ENCODE data around the gene CASP8AP2. TPM values are rescaled to one million over a fixed set of nuclear protein-coding genes. Genes with fewer than 3 reads are reported as not detected.

The CASP8AP2 gene
- total RNA-seq, 4 donors from 2014 or later = 14.1 to 22.0 (median 17.9) TPM

GRCh38 chr6:89793586-89793985, 36.1 kb upstream of the CASP8AP2 start:
- H3K27me3 ChIP-seq = no peaks in the 10 kb centered on the region
- H3K4me1 ChIP-seq = peaks cover 0 to 5% (median 0%) of the 10 kb centered on the region in 4 donors
- intact Hi-C loops (cut with DNase I) = no loop called here
- TF ChIP-seq CTCF (IDR thresholded peaks at IDR 0.05) = no peak
- no peak for TF ChIP-seq POLR2A (IDR thresholded peaks at IDR 0.05; ENCODE audit: low read depth)
- TF ChIP-seq POLR2AphosphoS5 (IDR thresholded peaks at IDR 0.05) = no peak
- TF ChIP-seq EP300 (IDR thresholded peaks at IDR 0.05) = no peak
- no peak overlapping the region for H3K4me3 ChIP-seq
- no peaks in the 10 kb centered on the region for H3K9me3 ChIP-seq
- WGBS = 97% methylated on average over 3 of the region's 3 CpGs
- H3K36me3 ChIP-seq = peaks cover 32 to 67% (median 54%) of the 10 kb centered on the region in 4 donors
- DNase-seq (ENCODE audit: extremely low spot score) = no peak
- no peak overlapping the region for H3K27ac ChIP-seq (replicated peaks in 1 of 4)

- H3K4me1 ChIP-seq = peaks cover 0 to 5% (median 0%) of the 10 kb centered on the region in 4 donors
- no peak overlapping the region for H3K4me3 ChIP-seq
- H3K9me3 ChIP-seq = no peaks in the 10 kb centered on the region
- peaks cover 28 to 67% (median 54%) of the 10 kb centered on the region in 4 donors for H3K36me3 ChIP-seq
- 91% methylated on average over 6 of the region's 6 CpGs for WGBS
- no peaks in the 10 kb centered on the region for H3K27me3 ChIP-seq
- no peak for DNase-seq (ENCODE audit: extremely low spot score)
- TF ChIP-seq CTCF (IDR thresholded peaks at IDR 0.05) (no peak), POLR2A (IDR thresholded peaks at IDR 0.05; ENCODE audit: low read depth) (no peak), EP300 (IDR thresholded peaks at IDR 0.05) (no peak), POLR2AphosphoS5 (IDR thresholded peaks at IDR 0.05) (no peak)
- intact Hi-C loops (cut with DNase I) = no loop called here
- H3K27ac ChIP-seq (replicated peaks in 1 of 4) = no peak overlapping the region
These were observed 35.4 kb upstream of the CASP8AP2 start for GRCh38 chr6:89794324-89794723.

DNA sequence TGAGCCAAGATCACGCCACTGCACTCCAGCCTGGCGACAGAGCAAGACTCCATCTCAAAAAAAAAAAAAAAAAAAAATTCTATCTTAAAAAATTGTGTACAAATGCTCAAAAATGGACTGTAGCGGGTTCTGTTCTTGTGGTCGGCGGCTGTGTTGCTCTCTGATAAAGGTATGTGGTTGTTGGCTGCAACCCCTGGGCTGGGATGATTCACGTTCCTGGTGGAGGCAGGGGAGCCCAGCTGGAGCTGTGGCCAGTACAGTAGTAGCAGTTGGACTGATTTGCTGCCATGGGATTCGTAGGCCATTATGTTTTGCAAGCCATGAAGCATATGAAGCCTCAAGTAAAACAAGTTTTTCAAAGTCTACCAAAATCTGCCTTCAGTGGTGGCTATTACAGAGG, 32.4 kb upstream of the CASP8AP2 start:
- Histone ChIP-seq H3K36me3 (peaks cover 17 to 64% (median 49%) of the 10 kb centered on the region in 4 donors), H3K9me3 (no peaks in the 10 kb centered on the region)
- intact Hi-C loops (cut with DNase I) = no loop called here

DNA sequence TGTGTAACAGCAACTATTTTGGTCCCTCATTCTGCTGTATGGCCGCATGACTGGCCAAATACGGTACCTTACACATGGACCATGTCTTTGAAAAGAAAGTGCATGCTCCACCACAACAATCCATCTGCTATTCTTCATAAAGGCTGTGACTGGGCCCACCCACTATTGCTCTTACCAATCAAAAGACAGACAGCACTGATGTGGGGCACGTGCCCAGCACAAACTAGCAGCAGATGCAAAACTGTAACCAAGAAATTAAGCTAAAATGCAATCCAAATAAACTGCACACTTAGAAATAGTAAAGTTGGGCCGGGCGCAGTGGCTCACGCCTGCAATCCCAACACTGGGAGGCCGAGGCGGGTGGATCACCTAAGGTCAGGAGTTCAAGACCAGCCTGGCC, 30.6 kb upstream of the CASP8AP2 start:
- Histone ChIP-seq H3K9me3 (no peaks in the 10 kb centered on the region), H3K27me3 (no peaks in the 10 kb centered on the region), H3K27ac (replicated peaks in 1 of 4) (no peak overlapping the region), H3K4me1 (no peaks in the 10 kb centered on the region), H3K4me3 (no peak overlapping the region), H3K36me3 (peaks cover 11 to 57% (median 38%) of the 10 kb centered on the region in 4 donors)
- intact Hi-C loops (cut with DNase I) = no loop called here
- WGBS = 92% methylated on average over 8 of the region's 8 CpGs
- no peak for DNase-seq (ENCODE audit: extremely low spot score)
- TF ChIP-seq EP300 (IDR thresholded peaks at IDR 0.05) = no peak
- no peak for TF ChIP-seq CTCF (IDR thresholded peaks at IDR 0.05)
- no peak for TF ChIP-seq POLR2AphosphoS5 (IDR thresholded peaks at IDR 0.05)
- no peak for TF ChIP-seq POLR2A (IDR thresholded peaks at IDR 0.05; ENCODE audit: low read depth)

More for the DNA sequence above, 32.4 kb upstream of the CASP8AP2 start:
- no peaks in the 10 kb centered on the region for H3K27me3 ChIP-seq
- no peak for TF ChIP-seq EP300 (IDR thresholded peaks at IDR 0.05)
- TF ChIP-seq CTCF (IDR thresholded peaks at IDR 0.05) = no peak
- H3K4me1 ChIP-seq = peaks cover 0 to 5% (median 0%) of the 10 kb centered on the region in 4 donors
- H3K27ac ChIP-seq (replicated peaks in 1 of 4) = no peak overlapping the region
- DNase-seq (ENCODE audit: extremely low spot score) = no peak
- no peak overlapping the region for H3K4me3 ChIP-seq
- 80% methylated on average over 7 of the region's 7 CpGs for WGBS

GRCh38 chr6:89799756-89800155, 29.9 kb upstream of the CASP8AP2 start:
- H3K4me3 ChIP-seq = no peak overlapping the region
- no peak overlapping the region for H3K27ac ChIP-seq (replicated peaks in 1 of 4)
- H3K27me3 ChIP-seq = no peaks in the 10 kb centered on the region
- intact Hi-C loops (cut with DNase I) = no loop called here
- DNase-seq (ENCODE audit: extremely low spot score) = no peak
- peaks cover 11 to 57% (median 32%) of the 10 kb centered on the region in 4 donors for H3K36me3 ChIP-seq
- 74% methylated on average over 2 of the region's 2 CpGs for WGBS
- no peaks in the 10 kb centered on the region for H3K9me3 ChIP-seq
- no peaks in the 10 kb centered on the region for H3K4me1 ChIP-seq
- TF ChIP-seq CTCF (IDR thresholded peaks at IDR 0.05) (no peak), POLR2A (IDR thresholded peaks at IDR 0.05; ENCODE audit: low read depth) (no peak)

Data from esophagus muscularis mucosa (tissue), 4 donors.